GM18909 (cell line): ENCODE data around the gene CACNA1D.
A peak's percentile ranks its signal among the peaks of the same experiment; 100 is the strongest.

Experiments
- ATAC-seq: cut with Tn5 transposase; IDR thresholded peaks from one replicate; pipeline ENCODE4 v1.9.1; 2021; ENCODE audit warnings: mild to moderate bottlenecking; ENCODE audit not compliant: unreplicated experiment, poor library complexity

The CACNA1D gene

DNA sequence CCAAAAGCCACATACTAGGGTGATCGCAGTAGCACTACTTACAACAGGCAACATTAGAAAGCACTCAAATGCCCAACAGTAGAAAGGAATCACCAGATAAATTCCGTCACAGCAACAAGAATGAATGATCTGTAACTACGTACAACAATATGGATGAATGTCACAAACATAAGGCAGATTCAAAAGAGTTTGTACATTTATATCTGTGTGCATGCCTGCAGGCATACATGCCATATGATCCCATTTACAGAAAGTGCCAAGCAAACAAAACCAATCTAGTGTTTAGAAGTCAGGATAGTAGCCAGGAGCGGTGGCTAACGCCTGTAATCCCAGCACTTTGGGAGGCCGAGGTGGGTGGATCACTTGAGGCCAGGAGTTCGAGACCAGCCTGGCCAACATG lies 355.5 kb downstream of the CACNA1D start:
- ATAC-seq = no peak

DNA sequence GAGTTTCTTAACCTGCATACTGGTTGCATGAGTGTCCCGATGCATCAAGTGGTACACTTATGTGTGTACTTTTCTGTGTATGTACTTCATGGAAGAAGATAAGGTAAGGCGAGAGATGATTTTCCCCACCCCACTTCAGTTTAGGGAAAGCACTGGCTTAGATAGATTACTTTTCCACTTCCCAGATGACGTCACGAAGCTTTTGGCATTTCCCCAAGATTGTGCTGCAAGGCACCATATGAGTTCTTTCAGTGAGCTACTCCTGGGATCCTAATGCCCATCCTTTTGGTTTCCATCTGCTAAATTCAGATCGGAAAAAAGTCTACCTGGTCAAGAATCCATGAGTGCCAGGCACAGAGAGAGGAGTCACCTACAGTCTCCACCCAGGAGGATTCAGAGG lies 356.5 kb downstream of the CACNA1D start:
- ATAC-seq = no peak

DNA sequence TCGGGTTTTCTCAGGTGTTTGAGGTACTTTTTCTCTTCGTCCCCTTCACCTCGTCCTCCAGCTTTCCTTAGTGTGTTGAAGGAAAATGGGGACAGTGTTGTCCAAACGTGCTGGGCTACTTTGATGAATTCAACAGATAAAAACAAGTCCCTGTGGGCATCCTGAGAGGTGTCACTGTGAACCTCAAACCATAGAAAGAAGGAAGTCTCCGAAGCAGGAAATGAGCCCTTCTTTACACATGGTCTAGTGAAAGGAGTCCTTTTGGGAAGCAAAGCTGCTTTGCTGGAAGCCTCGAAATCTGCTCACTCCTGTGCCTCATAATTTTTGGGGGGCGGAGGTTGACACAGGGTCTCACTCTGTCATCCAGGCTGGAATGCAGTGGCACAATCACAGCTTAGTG lies 362.6 kb downstream of the CACNA1D start:
- no peak for ATAC-seq

DNA sequence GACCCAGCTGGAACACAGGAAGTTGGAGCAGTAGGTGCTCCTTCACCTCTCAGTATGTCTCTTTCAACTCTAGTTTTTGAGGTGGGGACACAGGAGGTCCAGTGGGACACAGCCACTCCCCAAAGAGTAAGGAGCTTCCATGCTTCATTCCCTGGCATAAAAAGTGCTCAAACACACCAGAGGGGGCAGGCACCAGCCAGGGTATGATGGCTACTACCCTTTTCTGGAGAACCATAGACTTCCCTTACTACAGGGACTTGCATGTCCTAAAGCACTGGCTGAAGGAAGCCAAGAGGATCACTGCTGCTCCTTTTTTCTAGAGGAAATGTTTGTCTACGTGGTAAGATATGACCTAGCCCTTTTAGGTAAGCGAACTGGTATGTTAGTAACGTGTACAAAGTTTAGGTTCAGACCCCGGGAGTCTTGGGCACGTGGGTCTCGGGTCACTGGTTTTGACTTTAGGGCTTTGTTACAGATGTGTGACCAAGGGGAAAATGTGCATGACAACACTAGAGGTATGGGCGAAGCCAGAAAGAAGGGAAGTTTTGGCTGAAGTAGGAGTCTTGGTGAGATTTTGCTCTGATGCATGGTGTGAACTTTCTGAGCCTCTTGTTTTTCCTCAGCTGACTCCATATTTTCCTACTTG lies 363.8 kb downstream of the CACNA1D start:
- ATAC-seq = no peak

DNA sequence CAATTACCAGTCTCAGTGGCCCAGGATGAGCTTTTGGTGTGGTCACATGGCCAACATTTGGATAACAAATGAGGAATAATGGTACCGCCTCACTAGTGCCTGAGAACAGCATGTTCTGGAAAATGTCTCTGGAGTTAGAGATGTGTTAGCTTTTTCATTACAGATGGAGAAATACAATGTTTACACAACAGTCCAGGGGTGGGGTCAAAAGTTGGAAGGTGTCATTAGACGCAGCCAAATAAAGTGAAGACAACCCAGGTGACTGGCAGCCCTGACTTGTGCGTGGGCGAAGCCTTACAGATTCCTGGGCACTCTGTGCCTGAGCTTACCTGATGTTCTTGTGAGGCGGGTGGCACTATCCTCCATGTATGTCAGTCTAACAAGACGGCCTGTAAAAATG lies 364.8 kb downstream of the CACNA1D start:
- ATAC-seq = no peak

DNA sequence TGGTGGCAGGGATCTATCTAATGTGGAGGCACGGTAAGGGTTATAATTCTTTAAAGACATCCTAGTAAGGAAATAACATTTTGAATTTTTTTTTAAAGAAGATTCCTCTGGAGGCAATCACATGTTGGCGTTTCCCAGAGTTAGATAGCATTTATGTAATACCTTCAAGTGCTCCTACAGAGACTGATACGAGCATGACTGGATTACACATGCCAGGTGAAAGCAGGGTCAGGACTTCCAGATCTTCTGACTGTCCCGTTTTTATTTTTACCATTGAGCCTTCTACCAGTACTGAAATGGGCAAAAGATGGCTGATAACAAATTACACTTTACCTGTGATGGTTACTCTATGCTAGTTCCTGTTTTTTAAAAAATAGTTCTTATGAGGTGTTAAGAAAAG lies 365.8 kb downstream of the CACNA1D start:
- ATAC-seq = no peak

DNA sequence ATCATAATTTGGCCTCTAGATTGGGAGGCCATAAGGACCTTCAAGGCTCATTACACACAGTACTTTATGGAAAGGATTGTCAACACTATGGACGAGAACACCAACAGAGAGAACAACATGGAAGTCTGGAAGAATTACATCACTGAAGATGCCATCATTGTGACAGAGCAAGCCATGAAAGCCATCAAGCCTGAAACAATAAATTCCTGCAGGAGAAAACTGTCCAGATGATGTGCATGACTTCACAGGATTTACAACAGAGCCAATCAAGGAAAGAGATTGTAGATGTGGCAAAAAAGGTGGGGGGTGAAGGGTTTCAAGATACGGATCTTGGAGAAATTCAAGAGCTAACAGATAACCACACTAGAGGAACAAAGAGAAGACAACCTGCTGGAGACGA lies 367.8 kb downstream of the CACNA1D start:
- no peak for ATAC-seq

DNA sequence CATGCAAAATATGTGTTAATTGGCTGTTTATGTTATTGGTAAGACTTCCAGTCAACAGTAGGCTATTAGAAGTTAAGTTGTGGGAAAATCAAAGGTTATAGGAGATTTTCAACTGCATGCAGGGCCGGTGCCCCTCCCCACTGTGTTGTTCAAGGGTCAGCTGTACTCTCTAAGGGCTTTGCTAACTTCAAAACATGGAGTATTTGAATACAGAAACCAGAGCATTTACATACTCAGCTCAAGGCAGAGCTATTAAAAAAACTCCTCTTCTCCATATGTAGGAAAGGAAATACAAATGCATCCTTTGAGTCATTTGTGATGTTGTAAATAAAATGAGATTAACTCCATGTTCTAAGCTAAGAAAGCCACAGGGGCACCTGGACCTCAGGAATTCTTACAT lies 368.7 kb downstream of the CACNA1D start:
- ATAC-seq = peak; percentile 44
